ENCODE measurements around the gene HIF1AN.

The HIF1AN gene

DNA sequence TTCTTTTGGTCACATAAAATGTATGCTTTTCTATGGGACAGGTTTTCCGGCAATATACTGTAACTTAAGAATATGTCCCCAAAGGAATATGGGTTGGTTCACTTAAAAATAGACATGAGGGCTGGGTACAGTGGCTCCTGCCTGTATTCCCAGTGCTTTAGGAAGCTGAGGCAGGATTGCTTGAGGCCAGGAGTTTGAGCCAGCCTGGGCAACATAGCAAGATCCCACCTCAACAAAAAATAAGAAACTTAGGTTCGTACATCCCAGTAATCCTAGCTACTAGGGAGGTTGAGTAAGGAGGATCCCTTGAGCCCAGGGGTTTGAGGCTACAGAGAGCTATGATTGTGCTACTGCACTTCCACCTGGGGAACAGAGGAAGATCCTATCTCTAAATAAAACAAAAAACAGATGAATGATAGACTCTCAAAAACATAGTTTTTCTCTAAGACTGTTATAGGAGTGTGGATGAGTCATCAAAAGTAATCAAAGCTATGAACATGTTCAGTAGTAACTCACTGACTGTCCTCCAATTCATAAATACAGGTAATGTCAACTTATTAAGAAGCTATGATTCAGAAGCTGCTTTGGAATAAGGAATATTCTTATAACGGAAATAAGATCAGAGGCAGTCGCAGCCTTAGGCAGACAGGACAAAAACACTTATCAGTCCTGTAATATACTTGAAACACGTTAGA is 13.5 kb upstream of the HIF1AN start:
- no peak for DNase-seq (ENCODE audit: low read depth in 1 of 2, low spot score in 1 of 2)
- H3K27ac ChIP-seq (replicated peaks) = no peak overlapping the region
- H3K27me3 ChIP-seq (ENCODE audit: insufficient read depth, poor library complexity, severe bottlenecking) = no peaks in the 10 kb centered on the region
- TF ChIP-seq, protein P1, sequence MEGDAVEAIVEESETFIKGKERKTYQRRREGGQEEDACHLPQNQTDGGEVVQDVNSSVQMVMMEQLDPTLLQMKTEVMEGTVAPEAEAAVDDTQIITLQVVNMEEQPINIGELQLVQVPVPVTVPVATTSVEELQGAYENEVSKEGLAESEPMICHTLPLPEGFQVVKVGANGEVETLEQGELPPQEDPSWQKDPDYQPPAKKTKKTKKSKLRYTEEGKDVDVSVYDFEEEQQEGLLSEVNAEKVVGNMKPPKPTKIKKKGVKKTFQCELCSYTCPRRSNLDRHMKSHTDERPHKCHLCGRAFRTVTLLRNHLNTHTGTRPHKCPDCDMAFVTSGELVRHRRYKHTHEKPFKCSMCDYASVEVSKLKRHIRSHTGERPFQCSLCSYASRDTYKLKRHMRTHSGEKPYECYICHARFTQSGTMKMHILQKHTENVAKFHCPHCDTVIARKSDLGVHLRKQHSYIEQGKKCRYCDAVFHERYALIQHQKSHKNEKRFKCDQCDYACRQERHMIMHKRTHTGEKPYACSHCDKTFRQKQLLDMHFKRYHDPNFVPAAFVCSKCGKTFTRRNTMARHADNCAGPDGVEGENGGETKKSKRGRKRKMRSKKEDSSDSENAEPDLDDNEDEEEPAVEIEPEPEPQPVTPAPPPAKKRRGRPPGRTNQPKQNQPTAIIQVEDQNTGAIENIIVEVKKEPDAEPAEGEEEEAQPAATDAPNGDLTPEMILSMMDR (IDR thresholded peaks at IDR 0.05; ENCODE audit: insufficient read depth, low read length) = no peak
- TF ChIP-seq SPI1 (IDR thresholded peaks at IDR 0.05; ENCODE audit: borderline replicate concordance, low read depth) (no peak), GABPA (IDR thresholded peaks at IDR 0.05; ENCODE audit: low read depth) (no peak), POLR2AphosphoS5 (IDR thresholded peaks at IDR 0.05; ENCODE audit: low read depth) (no peak)
- TF ChIP-seq, protein P2, sequence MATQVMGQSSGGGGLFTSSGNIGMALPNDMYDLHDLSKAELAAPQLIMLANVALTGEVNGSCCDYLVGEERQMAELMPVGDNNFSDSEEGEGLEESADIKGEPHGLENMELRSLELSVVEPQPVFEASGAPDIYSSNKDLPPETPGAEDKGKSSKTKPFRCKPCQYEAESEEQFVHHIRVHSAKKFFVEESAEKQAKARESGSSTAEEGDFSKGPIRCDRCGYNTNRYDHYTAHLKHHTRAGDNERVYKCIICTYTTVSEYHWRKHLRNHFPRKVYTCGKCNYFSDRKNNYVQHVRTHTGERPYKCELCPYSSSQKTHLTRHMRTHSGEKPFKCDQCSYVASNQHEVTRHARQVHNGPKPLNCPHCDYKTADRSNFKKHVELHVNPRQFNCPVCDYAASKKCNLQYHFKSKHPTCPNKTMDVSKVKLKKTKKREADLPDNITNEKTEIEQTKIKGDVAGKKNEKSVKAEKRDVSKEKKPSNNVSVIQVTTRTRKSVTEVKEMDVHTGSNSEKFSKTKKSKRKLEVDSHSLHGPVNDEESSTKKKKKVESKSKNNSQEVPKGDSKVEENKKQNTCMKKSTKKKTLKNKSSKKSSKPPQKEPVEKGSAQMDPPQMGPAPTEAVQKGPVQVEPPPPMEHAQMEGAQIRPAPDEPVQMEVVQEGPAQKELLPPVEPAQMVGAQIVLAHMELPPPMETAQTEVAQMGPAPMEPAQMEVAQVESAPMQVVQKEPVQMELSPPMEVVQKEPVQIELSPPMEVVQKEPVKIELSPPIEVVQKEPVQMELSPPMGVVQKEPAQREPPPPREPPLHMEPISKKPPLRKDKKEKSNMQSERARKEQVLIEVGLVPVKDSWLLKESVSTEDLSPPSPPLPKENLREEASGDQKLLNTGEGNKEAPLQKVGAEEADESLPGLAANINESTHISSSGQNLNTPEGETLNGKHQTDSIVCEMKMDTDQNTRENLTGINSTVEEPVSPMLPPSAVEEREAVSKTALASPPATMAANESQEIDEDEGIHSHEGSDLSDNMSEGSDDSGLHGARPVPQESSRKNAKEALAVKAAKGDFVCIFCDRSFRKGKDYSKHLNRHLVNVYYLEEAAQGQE (IDR thresholded peaks at IDR 0.05; ENCODE audit: insufficient replicate concordance, low read depth) = no peak
- no peak overlapping the region for H3K4me3 ChIP-seq (replicated peaks; ENCODE audit: insufficient read depth, low read length)

DNA sequence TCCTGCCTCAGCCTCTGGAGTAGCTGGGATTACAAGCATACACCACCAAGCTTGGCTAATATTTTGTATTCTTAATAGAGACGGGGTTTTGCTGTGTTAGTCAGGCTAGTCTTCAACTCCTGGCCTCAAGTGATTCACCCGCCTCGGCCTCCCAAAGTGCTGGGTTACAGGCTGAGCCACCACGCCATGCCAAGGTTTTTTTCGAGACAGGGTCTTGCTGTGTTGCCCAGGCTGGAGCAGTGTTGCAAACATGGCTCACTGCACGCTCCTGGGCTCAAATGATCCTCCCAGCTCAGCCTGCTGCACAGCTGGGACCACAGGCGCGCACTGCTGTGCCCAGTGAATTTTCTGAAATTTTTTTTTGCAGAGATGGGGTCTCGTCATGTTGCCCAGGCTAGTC is 12.8 kb upstream of the HIF1AN start:
- Histone ChIP-seq H3K27me3 (ENCODE audit: insufficient read depth, poor library complexity, severe bottlenecking) (no peaks in the 10 kb centered on the region), H3K27ac (replicated peaks) (no peak overlapping the region), H3K4me3 (replicated peaks; ENCODE audit: insufficient read depth, low read length) (no peak overlapping the region)
- TF ChIP-seq GABPA (IDR thresholded peaks at IDR 0.05; ENCODE audit: low read depth) = no peak
- TF ChIP-seq SPI1 (IDR thresholded peaks at IDR 0.05; ENCODE audit: borderline replicate concordance, low read depth) = no peak
- TF ChIP-seq, protein P1 (IDR thresholded peaks at IDR 0.05; ENCODE audit: insufficient read depth, low read length) = no peak
- TF ChIP-seq, protein P2 (IDR thresholded peaks at IDR 0.05; ENCODE audit: insufficient replicate concordance, low read depth) = no peak
- no peak for TF ChIP-seq POLR2AphosphoS5 (IDR thresholded peaks at IDR 0.05; ENCODE audit: low read depth)
- DNase-seq (ENCODE audit: low read depth in 1 of 2, low spot score in 1 of 2) = no peak

- Histone ChIP-seq H3K27me3 (ENCODE audit: insufficient read depth, poor library complexity, severe bottlenecking) (no peaks in the 10 kb centered on the region), H3K4me3 (replicated peaks; ENCODE audit: insufficient read depth, low read length) (no peak overlapping the region), H3K27ac (replicated peaks) (no peak overlapping the region)
- no peak for DNase-seq (ENCODE audit: low read depth in 1 of 2, low spot score in 1 of 2)
- TF ChIP-seq, protein P1 (IDR thresholded peaks at IDR 0.05; ENCODE audit: insufficient read depth, low read length) = no peak
- TF ChIP-seq POLR2AphosphoS5 (IDR thresholded peaks at IDR 0.05; ENCODE audit: low read depth) (no peak), SPI1 (IDR thresholded peaks at IDR 0.05; ENCODE audit: borderline replicate concordance, low read depth) (no peak)
These were observed 11.5 kb upstream of the HIF1AN start for GRCh38 chr10:100524206-100524605.

DNA sequence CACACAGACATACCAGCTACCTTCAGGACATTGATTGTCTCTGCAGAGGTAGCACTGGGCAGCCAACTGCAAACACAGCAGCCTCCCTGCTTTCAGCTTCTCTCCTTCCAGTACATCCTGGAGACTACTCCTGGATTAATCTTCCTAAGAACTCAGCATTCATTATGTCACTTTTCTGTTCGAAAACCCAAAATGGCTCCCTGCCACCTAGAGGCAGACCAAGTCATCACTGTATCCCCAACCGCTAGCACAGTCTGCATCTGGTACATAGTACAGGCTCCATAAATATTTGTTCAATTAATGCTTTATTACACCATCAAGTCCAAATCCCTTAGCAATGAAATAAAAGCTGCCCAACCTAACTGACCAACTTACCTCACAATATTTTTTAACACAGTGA is 11.1 kb upstream of the HIF1AN start:
- DNase-seq (ENCODE audit: low read depth in 1 of 2, low spot score in 1 of 2) = no peak
- Histone ChIP-seq H3K27me3 (ENCODE audit: insufficient read depth, poor library complexity, severe bottlenecking) (no peaks in the 10 kb centered on the region), H3K27ac (replicated peaks) (no peak overlapping the region), H3K4me3 (replicated peaks; ENCODE audit: insufficient read depth, low read length) (no peak overlapping the region)
- TF ChIP-seq GABPA (IDR thresholded peaks at IDR 0.05; ENCODE audit: low read depth) = no peak
- TF ChIP-seq SPI1 (IDR thresholded peaks at IDR 0.05; ENCODE audit: borderline replicate concordance, low read depth) = no peak
- TF ChIP-seq, protein P2 (IDR thresholded peaks at IDR 0.05; ENCODE audit: insufficient replicate concordance, low read depth) = no peak
- no peak for TF ChIP-seq POLR2AphosphoS5 (IDR thresholded peaks at IDR 0.05; ENCODE audit: low read depth)
- TF ChIP-seq, protein P1 (IDR thresholded peaks at IDR 0.05; ENCODE audit: insufficient read depth, low read length) = no peak

Measured in HL-60 (cell line).